ENCODE measurements around the gene LMAN1L.

The LMAN1L gene

DNA sequence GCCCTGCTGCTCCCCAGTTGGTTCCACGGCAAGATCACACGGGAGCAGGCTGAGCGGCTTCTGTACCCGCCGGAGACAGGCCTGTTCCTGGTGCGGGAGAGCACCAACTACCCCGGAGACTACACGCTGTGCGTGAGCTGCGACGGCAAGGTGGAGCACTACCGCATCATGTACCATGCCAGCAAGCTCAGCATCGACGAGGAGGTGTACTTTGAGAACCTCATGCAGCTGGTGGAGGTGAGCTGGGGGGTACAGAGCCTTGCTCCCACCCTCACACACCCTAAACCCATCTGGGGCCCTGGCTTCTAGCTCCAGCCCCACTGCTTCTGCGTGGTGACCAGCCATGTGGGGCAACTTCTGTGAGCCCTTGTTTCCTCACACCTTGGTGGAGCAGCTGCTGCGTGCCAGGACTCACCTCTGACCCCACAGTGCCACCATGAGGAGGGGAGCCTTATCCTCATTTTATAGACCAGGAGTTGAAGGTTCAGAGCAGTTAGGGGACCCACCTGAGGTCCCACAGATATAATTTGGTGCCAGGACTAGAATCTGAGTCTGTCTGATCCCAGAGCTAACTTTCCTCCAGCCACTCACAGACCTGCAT is 13.3 kb upstream of the LMAN1L start:
- 91% methylated on average over 15 of the region's 16 CpGs for WGBS (ENCODE audit: insufficient coverage)
- CTCF ChIA-PET, result interaction anchor here (0.7 to 20.4 kb wide), 17 partner anchors 10 to 410 kb away, joined by 3 to 1027 read pairs (median 5); partner anchors contain the start of genes CSK and ULK3
- Histone ChIP-seq H3K9me3 (ENCODE audit: control extremely low read depth in 1 of 5, control insufficient read depth in 4 of 5, insufficient read depth in 2 of 5, low read depth in 1 of 5, low read length in 4 of 5) (no peaks in the 10 kb centered on the region), H3K27me3 (replicated peaks in 2 of 5; ENCODE audit: control insufficient read depth in 4 of 5, insufficient read depth in 5 of 5, low read length in 4 of 5) (no peaks in the 10 kb centered on the region), H3K36me3 (ENCODE audit: control insufficient read depth in 4 of 4, insufficient read depth in 4 of 4, low read length in 3 of 4) (peaks cover 15 to 84% (median 46%) of the 10 kb centered on the region in 4 experiments), H3K4me3 (ENCODE audit: control insufficient read depth in 1 of 7, extremely low read depth in 1 of 7, insufficient read depth in 4 of 7, low read depth in 2 of 7, low read length in 6 of 7) (no peak overlapping the region), H3K4me1 (ENCODE audit: control extremely low read depth in 1 of 4, control insufficient read depth in 4 of 4, insufficient read depth in 4 of 4, low read length in 3 of 4) (peaks cover 11 to 54% (median 49%) of the 10 kb centered on the region in 4 experiments), H3K27ac (ENCODE audit: insufficient read depth in 1 of 2, low read depth in 1 of 2, low read length in 2 of 2, poor library complexity in 1 of 2, severe bottlenecking in 2 of 2) (peak overlapping the region; percentile 33 to 56)
- DNase-seq, result no peak
- POLR2A ChIA-PET, result interaction anchor here (0.7 to 1.7 kb wide), 7 partner anchors 9 to 29 kb away, joined by 3 to 10 read pairs (median 4); partner anchors contain the start of gene CSK

DNA sequence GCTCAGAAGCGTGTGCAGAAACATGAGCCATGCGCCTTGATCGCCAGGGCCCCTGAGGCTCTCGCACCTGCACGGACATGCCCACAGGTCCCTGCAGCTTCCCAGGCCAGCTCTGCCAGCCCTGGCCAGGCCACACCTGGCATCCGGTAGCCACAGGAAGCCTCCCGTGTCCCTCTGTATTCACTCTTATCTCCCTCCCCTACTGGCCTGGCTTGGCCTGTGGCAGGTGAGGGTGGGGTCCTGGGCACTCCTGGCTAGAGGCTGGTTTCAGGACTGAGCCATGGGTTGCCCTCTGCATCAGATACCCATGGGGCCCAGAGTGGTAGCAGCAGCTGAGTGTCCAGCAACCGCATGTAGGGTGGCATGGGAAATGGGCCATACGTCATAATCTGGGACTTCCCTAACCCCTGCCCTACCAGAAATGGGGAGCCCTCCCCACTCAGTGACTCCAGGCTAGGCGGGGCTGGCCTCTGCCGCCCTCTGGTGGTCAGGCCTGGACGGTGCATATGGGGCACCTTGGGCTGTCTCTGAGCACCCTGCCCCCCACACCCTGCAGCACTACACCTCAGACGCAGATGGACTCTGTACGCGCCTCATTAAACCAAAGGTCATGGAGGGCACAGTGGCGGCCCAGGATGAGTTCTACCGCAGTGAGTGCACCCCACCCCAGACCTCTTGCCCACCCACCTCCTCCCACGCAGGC is 12.6 kb upstream of the LMAN1L start:
- peaks cover 16 to 82% (median 49%) of the 10 kb centered on the region in 4 experiments for H3K36me3 ChIP-seq (ENCODE audit: control insufficient read depth in 4 of 4, insufficient read depth in 4 of 4, low read length in 3 of 4)
- H3K9me3 ChIP-seq (ENCODE audit: control extremely low read depth in 1 of 5, control insufficient read depth in 4 of 5, insufficient read depth in 2 of 5, low read depth in 1 of 5, low read length in 4 of 5), result no peaks in the 10 kb centered on the region
- H3K4me3 ChIP-seq (ENCODE audit: control insufficient read depth in 1 of 7, extremely low read depth in 1 of 7, insufficient read depth in 4 of 7, low read depth in 2 of 7, low read length in 6 of 7), result no peak overlapping the region
- DNase-seq, result peak; percentile 83 to 90 (median 86)
- CTCF ChIA-PET, result interaction anchor here (0.7 to 20.4 kb wide), 17 partner anchors 11 to 409 kb away, joined by 3 to 1027 read pairs (median 5); partner anchors contain the start of genes CSK and ULK3
- H3K4me1 ChIP-seq (ENCODE audit: control extremely low read depth in 1 of 4, control insufficient read depth in 4 of 4, insufficient read depth in 4 of 4, low read length in 3 of 4), result peaks cover 11 to 47% (median 43%) of the 10 kb centered on the region in 4 experiments
- WGBS (ENCODE audit: insufficient coverage), result 42% methylated on average over 18 of the region's 18 CpGs
- H3K27me3 ChIP-seq (replicated peaks in 2 of 5; ENCODE audit: control insufficient read depth in 4 of 5, insufficient read depth in 5 of 5, low read length in 4 of 5), result no peaks in the 10 kb centered on the region
- H3K27ac ChIP-seq (ENCODE audit: insufficient read depth in 1 of 2, low read depth in 1 of 2, low read length in 2 of 2, poor library complexity in 1 of 2, severe bottlenecking in 2 of 2), result peak overlapping the region; percentile 33 to 56
- POLR2A ChIA-PET, result interaction anchor here (0.7 to 1.7 kb wide), 6 partner anchors 10 to 30 kb away, joined by 3 to 8 read pairs (median 4); partner anchors contain the start of gene CSK

DNA sequence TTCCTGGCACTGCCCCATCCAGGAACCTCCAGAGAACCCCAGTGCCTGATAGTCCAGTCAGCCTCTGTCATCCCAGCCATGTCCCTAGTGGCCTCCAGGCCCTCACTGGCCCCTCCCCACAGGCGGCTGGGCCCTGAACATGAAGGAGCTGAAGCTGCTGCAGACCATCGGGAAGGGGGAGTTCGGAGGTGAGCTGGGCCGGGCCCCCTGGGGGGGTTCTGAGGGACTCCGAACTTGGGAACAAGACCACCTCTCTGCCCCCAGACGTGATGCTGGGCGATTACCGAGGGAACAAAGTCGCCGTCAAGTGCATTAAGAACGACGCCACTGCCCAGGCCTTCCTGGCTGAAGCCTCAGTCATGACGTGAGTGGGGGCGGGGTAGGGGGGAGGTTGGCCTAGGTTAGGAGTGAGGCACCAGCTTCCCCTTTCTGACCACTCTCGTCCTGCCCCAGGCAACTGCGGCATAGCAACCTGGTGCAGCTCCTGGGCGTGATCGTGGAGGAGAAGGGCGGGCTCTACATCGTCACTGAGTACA is 12.0 kb upstream of the LMAN1L start:
- Histone ChIP-seq H3K4me1 (ENCODE audit: control extremely low read depth in 1 of 4, control insufficient read depth in 4 of 4, insufficient read depth in 4 of 4, low read length in 3 of 4) (peaks cover 8 to 41% (median 38%) of the 10 kb centered on the region in 4 experiments), H3K27ac (ENCODE audit: insufficient read depth in 1 of 2, low read depth in 1 of 2, low read length in 2 of 2, poor library complexity in 1 of 2, severe bottlenecking in 2 of 2) (no peak overlapping the region), H3K36me3 (ENCODE audit: control insufficient read depth in 4 of 4, insufficient read depth in 4 of 4, low read length in 3 of 4) (peaks cover 17 to 79% (median 49%) of the 10 kb centered on the region in 4 experiments), H3K4me3 (ENCODE audit: control insufficient read depth in 1 of 7, extremely low read depth in 1 of 7, insufficient read depth in 4 of 7, low read depth in 2 of 7, low read length in 6 of 7) (no peak overlapping the region), H3K9me3 (ENCODE audit: control extremely low read depth in 1 of 5, control insufficient read depth in 4 of 5, insufficient read depth in 2 of 5, low read depth in 1 of 5, low read length in 4 of 5) (no peaks in the 10 kb centered on the region), H3K27me3 (replicated peaks in 2 of 5; ENCODE audit: control insufficient read depth in 4 of 5, insufficient read depth in 5 of 5, low read length in 4 of 5) (no peaks in the 10 kb centered on the region)
- 89% methylated on average over 12 of the region's 20 CpGs for WGBS (ENCODE audit: insufficient coverage)
- CTCF ChIA-PET, result interaction anchor here (1.2 to 20.4 kb wide), 8 partner anchors 12 to 167 kb away, joined by 3 to 1027 read pairs (median 7); partner anchors contain the start of gene CSK
- no peak for DNase-seq
- POLR2A ChIA-PET, result interaction anchor here (1.0 to 1.7 kb wide), 4 partner anchors 11 to 30 kb away, joined by 3 to 8 read pairs (median 4); partner anchors contain the start of gene CSK

DNA sequence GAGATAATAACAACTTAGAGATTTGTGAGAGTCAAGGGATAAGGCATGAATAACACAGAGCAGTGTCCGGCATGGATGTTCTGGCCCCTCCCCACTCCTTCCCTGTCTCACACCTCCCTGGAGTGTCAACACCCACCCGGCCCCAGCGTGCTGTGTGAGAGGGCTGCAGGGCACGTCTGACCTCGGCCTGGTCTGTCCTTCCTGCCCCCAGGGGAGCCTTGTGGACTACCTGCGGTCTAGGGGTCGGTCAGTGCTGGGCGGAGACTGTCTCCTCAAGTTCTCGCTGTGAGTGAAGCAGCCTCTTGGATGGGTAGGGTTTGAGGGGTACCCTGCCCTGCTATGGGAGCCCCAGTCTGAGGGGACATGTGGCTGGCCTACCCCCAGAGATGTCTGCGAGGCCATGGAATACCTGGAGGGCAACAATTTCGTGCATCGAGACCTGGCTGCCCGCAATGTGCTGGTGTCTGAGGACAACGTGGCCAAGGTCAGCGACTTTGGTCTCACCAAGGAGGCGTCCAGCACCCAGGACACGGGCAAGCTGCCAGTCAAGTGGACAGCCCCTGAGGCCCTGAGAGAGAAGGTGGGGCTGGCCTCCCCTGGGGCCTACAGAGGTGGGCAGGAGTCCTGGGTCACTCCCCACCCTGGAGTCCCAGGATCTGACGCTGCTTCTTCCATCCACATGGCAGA is 11.2 kb upstream of the LMAN1L start:
- H3K27ac ChIP-seq (ENCODE audit: insufficient read depth in 1 of 2, low read depth in 1 of 2, low read length in 2 of 2, poor library complexity in 1 of 2, severe bottlenecking in 2 of 2), result no peak overlapping the region
- H3K27me3 ChIP-seq (replicated peaks in 2 of 5; ENCODE audit: control insufficient read depth in 4 of 5, insufficient read depth in 5 of 5, low read length in 4 of 5), result no peaks in the 10 kb centered on the region
- H3K9me3 ChIP-seq (ENCODE audit: control extremely low read depth in 1 of 5, control insufficient read depth in 4 of 5, insufficient read depth in 2 of 5, low read depth in 1 of 5, low read length in 4 of 5), result no peaks in the 10 kb centered on the region
- POLR2A ChIA-PET, result interaction anchor here (1.0 kb wide), 1 partner anchor 20 kb away, joined by 4 read pairs; the partner anchor contains the start of gene CSK
- no peak for DNase-seq
- no peak overlapping the region for H3K4me3 ChIP-seq (ENCODE audit: control insufficient read depth in 1 of 7, extremely low read depth in 1 of 7, insufficient read depth in 4 of 7, low read depth in 2 of 7, low read length in 6 of 7)
- CTCF ChIA-PET, result interaction anchor here (0.7 to 20.4 kb wide), 5 partner anchors 12 to 168 kb away, joined by 3 to 1027 read pairs (median 64); partner anchors contain the start of gene CSK
- peaks cover 15 to 77% (median 48%) of the 10 kb centered on the region in 4 experiments for H3K36me3 ChIP-seq (ENCODE audit: control insufficient read depth in 4 of 4, insufficient read depth in 4 of 4, low read length in 3 of 4)
- WGBS (ENCODE audit: insufficient coverage), result 97% methylated on average over 16 of the region's 18 CpGs
- peaks cover 8 to 37% (median 34%) of the 10 kb centered on the region in 4 experiments for H3K4me1 ChIP-seq (ENCODE audit: control extremely low read depth in 1 of 4, control insufficient read depth in 4 of 4, insufficient read depth in 4 of 4, low read length in 3 of 4)

DNA sequence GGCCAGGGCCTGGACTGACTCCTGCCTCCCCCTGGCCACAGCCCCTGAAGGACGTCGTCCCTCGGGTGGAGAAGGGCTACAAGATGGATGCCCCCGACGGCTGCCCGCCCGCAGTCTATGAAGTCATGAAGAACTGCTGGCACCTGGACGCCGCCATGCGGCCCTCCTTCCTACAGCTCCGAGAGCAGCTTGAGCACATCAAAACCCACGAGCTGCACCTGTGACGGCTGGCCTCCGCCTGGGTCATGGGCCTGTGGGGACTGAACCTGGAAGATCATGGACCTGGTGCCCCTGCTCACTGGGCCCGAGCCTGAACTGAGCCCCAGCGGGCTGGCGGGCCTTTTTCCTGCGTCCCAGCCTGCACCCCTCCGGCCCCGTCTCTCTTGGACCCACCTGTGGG is 10.3 kb upstream of the LMAN1L start:
- ChIA-PET POLR2A (no interaction called here), CTCF (interaction anchor here (0.7 to 20.4 kb wide), 2 partner anchors 27 to 167 kb away, joined by 3 to 1027 read pairs; partner anchors contain the start of gene CSK)
- no peaks in the 10 kb centered on the region for H3K9me3 ChIP-seq (ENCODE audit: control extremely low read depth in 1 of 5, control insufficient read depth in 4 of 5, insufficient read depth in 2 of 5, low read depth in 1 of 5, low read length in 4 of 5)
- DNase-seq, result no peak
- H3K36me3 ChIP-seq (ENCODE audit: control insufficient read depth in 4 of 4, insufficient read depth in 4 of 4, low read length in 3 of 4), result peaks cover 13 to 75% (median 47%) of the 10 kb centered on the region in 4 experiments
- no peak overlapping the region for H3K27ac ChIP-seq (ENCODE audit: insufficient read depth in 1 of 2, low read depth in 1 of 2, low read length in 2 of 2, poor library complexity in 1 of 2, severe bottlenecking in 2 of 2)
- no peaks in the 10 kb centered on the region for H3K27me3 ChIP-seq (replicated peaks in 2 of 5; ENCODE audit: control insufficient read depth in 4 of 5, insufficient read depth in 5 of 5, low read length in 4 of 5)
- H3K4me3 ChIP-seq (ENCODE audit: control insufficient read depth in 1 of 7, extremely low read depth in 1 of 7, insufficient read depth in 4 of 7, low read depth in 2 of 7, low read length in 6 of 7), result no peak overlapping the region
- H3K4me1 ChIP-seq (ENCODE audit: control extremely low read depth in 1 of 4, control insufficient read depth in 4 of 4, insufficient read depth in 4 of 4, low read length in 3 of 4), result peaks cover 5 to 35% (median 33%) of the 10 kb centered on the region in 4 experiments
- 97% methylated on average over 18 of the region's 20 CpGs for WGBS (ENCODE audit: insufficient coverage)

DNA sequence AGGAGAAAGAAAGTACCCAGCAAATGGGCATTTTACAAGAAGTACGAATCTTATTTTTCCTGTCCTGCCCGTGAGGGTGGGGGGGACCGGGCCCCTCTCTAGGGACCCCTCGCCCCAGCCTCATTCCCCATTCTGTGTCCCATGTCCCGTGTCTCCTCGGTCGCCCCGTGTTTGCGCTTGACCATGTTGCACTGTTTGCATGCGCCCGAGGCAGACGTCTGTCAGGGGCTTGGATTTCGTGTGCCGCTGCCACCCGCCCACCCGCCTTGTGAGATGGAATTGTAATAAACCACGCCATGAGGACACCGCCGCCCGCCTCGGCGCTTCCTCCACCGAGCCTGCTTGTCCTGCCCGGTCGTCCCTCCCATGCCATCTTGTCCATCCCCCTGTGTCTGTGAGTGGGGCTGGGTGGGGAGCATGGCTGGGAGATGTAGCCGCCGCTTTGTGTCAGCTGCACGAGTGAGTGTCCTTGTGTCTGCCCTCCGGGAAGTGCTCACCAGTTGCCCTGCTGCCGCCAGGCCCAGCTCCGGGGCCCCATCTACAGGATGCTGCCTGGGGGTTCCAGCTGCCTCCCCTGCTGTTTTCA is 9.7 kb upstream of the LMAN1L start:
- Histone ChIP-seq H3K36me3 (ENCODE audit: control insufficient read depth in 4 of 4, insufficient read depth in 4 of 4, low read length in 3 of 4) (peaks cover 13 to 70% (median 46%) of the 10 kb centered on the region in 4 experiments), H3K27ac (ENCODE audit: insufficient read depth in 1 of 2, low read depth in 1 of 2, low read length in 2 of 2, poor library complexity in 1 of 2, severe bottlenecking in 2 of 2) (no peak overlapping the region), H3K9me3 (ENCODE audit: control extremely low read depth in 1 of 5, control insufficient read depth in 4 of 5, insufficient read depth in 2 of 5, low read depth in 1 of 5, low read length in 4 of 5) (no peaks in the 10 kb centered on the region), H3K4me3 (ENCODE audit: control insufficient read depth in 1 of 7, extremely low read depth in 1 of 7, insufficient read depth in 4 of 7, low read depth in 2 of 7, low read length in 6 of 7) (no peak overlapping the region), H3K27me3 (replicated peaks in 2 of 5; ENCODE audit: control insufficient read depth in 4 of 5, insufficient read depth in 5 of 5, low read length in 4 of 5) (no peaks in the 10 kb centered on the region), H3K4me1 (ENCODE audit: control extremely low read depth in 1 of 4, control insufficient read depth in 4 of 4, insufficient read depth in 4 of 4, low read length in 3 of 4) (peaks cover 0 to 29% (median 28%) of the 10 kb centered on the region in 4 experiments)
- CTCF ChIA-PET, result interaction anchor here (0.9 to 20.4 kb wide), 3 partner anchors 9 to 171 kb away, joined by 3 to 1027 read pairs (median 4); partner anchors contain the start of gene CSK
- POLR2A ChIA-PET, result interaction anchor here (0.7 kb wide), 1 partner anchor 15 kb away, joined by 4 read pairs; no protein-coding TSS in a partner anchor
- 95% methylated on average over 27 of the region's 31 CpGs for WGBS (ENCODE audit: insufficient coverage)
- no peak for DNase-seq
